Gastrocnemius medialis (tissue), 4 donors: ENCODE results near the gene RAB40C. TPM values are rescaled to one million over a fixed set of nuclear protein-coding genes. Genes with fewer than 3 reads are reported as not detected.

Source experiments
- ATAC-seq, 2 donors: fragments of 150-250 bp; one replicate each; pipeline ENCODE4 v1.9.1; 2016
- DNase-seq, 2 donors: peaks; one replicate each; pipeline ENCODE4 v3.0.0-alpha.2; 2019
- H3K27ac ChIP-seq, 4 donors: fragments of 200-600 bp; sonication (generic); 1 replicate in 1 of 4; 2 replicates in 3 of 4; pipeline ENCODE4 v1.5.1; 2016 to 2018; ENCODE audit warnings: mild to moderate bottlenecking in 2 of 4, moderate library complexity in 1 of 4
- H3K27me3 ChIP-seq, 3 donors: fragments of 200-600 bp; sonication (generic) in 2 of 3; 1 replicate in 1 of 3; 2 replicates in 2 of 3; pipeline versions ENCODE4 v1.5.1 to v1.6.0; 2016 to 2019; ENCODE audit warnings: mild to moderate bottlenecking in 1 of 3, moderate library complexity in 1 of 3
- H3K36me3 ChIP-seq, 2 donors: fragments of 200-600 bp; sonication (generic) in 1 of 2; one replicate each; pipeline ENCODE4 v1.5.1; 2017 to 2018
- H3K4me1 ChIP-seq, 2 donors: fragments of 200-600 bp; sonication (generic) in 1 of 2; one replicate each; pipeline ENCODE4 v1.5.1; 2016 to 2017; ENCODE audit warnings: mild to moderate bottlenecking in 2 of 2
- H3K4me3 ChIP-seq, 4 donors: fragments of 200-600 bp; sonication (generic) in 3 of 4; 1 replicate in 1 of 4; 2 replicates in 3 of 4; pipeline ENCODE4 v1.5.1; 2016 to 2019; ENCODE audit warnings: mild to moderate bottlenecking in 2 of 4
- H3K9me3 ChIP-seq, 3 donors: fragments of 200-600 bp; sonication (generic) in 2 of 3; 1 replicate in 1 of 3; 2 replicates in 2 of 3; pipeline ENCODE4 v1.5.1; 2016 to 2019
- CTCF ChIP-seq, 5 experiments: fragments of 450-650 bp in 3 of 5; fragments of 200-600 bp in 2 of 5; sonication (generic) in 2 of 5; IDR thresholded peaks in 4 of 5; conservative IDR thresholded peaks in 1 of 5; 1 replicate in 4 of 5; 2 replicates in 1 of 5; pipeline ENCODE4 v1.5.1; 2016 to 2019; ENCODE audit warnings: antibody characterized with exemption in 5 of 5, mild to moderate bottlenecking in 3 of 5, moderate library complexity in 3 of 5
- POLR2A ChIP-seq, 2 donors: fragments of 450-650 bp; IDR thresholded peaks; one replicate each; pipeline ENCODE4 v1.6.1; 2017; ENCODE audit warnings: antibody characterized with exemption in 2 of 2, mild to moderate bottlenecking in 2 of 2, moderate library complexity in 2 of 2
- in situ Hi-C, 4 donors: fragments of 200-750 bp; cut with MboI; loops; one replicate each; pipeline versions ENCODE4 v1.15.0 to v1.8.0; 2017; ENCODE audit warnings: low sequenced_read_pairs in 4 of 4
- intact Hi-C: fragments of 100-400 bp; cut with DNase I; formaldehyde crosslinking; loops from one replicate; pipeline ENCODE4 v1.15.1; 2023; ENCODE audit warnings: low total_unique reads
- total RNA-seq, 4 donors: library from RNA; depleted of rRNA; stranded (reverse); fragments of >200 nt; gene quantifications; one replicate each; pipeline versions ENCODE4 v1.1.0 to v1.2.3, GENCODE V29; 2016

The RAB40C gene
- total RNA-seq, 4 donors from 2014 or later, result 15.6 to 29.3 (median 21.4) TPM

DNA sequence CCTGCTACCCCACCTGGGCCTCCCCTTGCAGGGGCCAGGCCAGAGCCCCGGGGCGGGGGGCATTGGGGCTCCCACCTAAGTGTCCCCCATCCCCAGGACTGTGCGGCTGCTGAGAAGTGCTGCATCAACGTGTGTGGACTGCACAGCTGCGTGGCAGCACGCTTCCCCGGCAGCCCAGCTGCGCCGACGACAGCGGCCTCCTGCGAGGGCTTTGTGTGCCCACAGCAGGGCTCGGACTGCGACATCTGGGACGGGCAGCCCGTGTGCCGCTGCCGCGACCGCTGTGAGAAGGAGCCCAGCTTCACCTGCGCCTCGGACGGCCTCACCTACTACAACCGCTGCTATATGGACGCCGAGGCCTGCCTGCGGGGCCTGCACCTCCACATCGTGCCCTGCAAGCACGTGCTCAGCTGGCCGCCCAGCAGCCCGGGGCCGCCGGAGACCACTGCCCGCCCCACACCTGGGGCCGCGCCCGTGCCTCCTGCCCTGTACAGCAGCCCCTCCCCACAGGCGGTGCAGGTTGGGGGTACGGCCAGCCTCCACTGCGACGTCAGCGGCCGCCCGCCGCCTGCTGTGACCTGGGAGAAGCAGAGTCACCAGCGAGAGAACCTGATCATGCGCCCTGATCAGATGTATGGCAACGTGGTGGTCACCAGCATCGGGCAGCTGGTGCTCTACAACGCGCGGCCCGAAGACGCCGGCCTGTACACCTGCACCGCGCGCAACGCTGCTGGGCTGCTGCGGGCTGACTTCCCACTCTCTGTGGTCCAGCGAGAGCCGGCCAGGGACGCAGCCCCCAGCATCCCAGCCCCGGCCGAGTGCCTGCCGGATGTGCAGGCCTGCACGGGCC is 42.8 kb downstream of the RAB40C start:
- no peak for DNase-seq

GRCh38 chr16:633336-634050 is 43.6 kb downstream of the RAB40C start:
- Histone ChIP-seq H3K9me3 (no peaks in the 10 kb centered on the region), H3K4me3 (no peak overlapping the region), H3K4me1 (peaks cover 23 to 28% of the 10 kb centered on the region in 2 donors), H3K36me3 (peaks cover 0 to 8% of the 10 kb centered on the region in 2 donors), H3K27ac (no peak overlapping the region), H3K27me3 (no peaks in the 10 kb centered on the region)
- TF ChIP-seq CTCF (IDR thresholded peaks at IDR 0.05 in 4 of 5, conservative IDR thresholded peaks at IDR 0.05 in 1 of 5) (no peak), POLR2A (IDR thresholded peaks at IDR 0.05) (no peak)
- in situ Hi-C loops (no loop called here), intact Hi-C loops (no loop called here)
- no peak for ATAC-seq
- no peak for DNase-seq

More for the DNA sequence above, 42.8 kb downstream of the RAB40C start:
- H3K27ac ChIP-seq, result no peak overlapping the region
- intact Hi-C loops, result no loop called here
- in situ Hi-C loops, result no loop called here
- ATAC-seq, result no peak
- TF ChIP-seq POLR2A (IDR thresholded peaks at IDR 0.05) (no peak), CTCF (IDR thresholded peaks at IDR 0.05 in 4 of 5, conservative IDR thresholded peaks at IDR 0.05 in 1 of 5) (no peak)
- peaks cover 0 to 8% of the 10 kb centered on the region in 2 donors for H3K36me3 ChIP-seq
- no peaks in the 10 kb centered on the region for H3K27me3 ChIP-seq
- H3K4me1 ChIP-seq, result peaks cover 20 to 22% of the 10 kb centered on the region in 2 donors
- no peak overlapping the region for H3K4me3 ChIP-seq
- H3K9me3 ChIP-seq, result no peaks in the 10 kb centered on the region

DNA sequence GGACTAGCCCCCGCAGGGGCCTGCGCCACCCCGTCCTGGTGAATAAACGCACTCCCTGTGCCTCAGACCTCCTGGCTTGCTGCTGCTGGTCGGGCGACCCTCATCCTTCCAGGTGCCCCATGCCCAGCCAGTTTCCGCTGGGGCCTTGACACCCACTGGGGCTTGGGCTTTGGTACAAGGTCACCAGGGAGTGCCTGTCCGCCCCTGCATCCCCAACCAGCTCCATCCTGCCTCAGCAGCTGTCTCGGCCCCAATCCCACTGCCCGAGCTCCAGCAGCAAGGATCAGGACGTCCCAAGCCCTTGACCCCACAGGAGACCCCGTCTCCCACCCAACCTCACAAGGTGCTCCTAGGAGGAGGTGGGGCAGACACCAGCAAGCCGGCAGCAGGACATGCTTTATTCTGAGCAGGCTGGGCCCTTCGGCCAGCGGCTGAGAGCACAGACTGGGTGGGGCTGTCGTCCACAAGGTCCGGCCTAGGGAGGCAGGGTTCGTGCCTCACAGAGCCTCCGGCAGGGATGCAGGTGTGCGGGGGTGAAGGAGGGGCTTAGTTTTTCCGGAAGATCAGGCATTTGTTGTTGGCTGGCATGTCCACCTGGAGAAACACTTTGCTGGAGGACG is 44.3 kb downstream of the RAB40C start:
- Histone ChIP-seq H3K4me1 (peaks cover 23 to 28% of the 10 kb centered on the region in 2 donors), H3K9me3 (no peaks in the 10 kb centered on the region), H3K4me3 (no peak overlapping the region), H3K36me3 (peaks cover 0 to 8% of the 10 kb centered on the region in 2 donors), H3K27me3 (no peaks in the 10 kb centered on the region), H3K27ac (no peak overlapping the region)
- in situ Hi-C loops (no loop called here), intact Hi-C loops (no loop called here)
- no peak for ATAC-seq
- no peak for DNase-seq
- TF ChIP-seq POLR2A (IDR thresholded peaks at IDR 0.05) (no peak), CTCF (IDR thresholded peaks at IDR 0.05 in 4 of 5, conservative IDR thresholded peaks at IDR 0.05 in 1 of 5) (no peak)

DNA sequence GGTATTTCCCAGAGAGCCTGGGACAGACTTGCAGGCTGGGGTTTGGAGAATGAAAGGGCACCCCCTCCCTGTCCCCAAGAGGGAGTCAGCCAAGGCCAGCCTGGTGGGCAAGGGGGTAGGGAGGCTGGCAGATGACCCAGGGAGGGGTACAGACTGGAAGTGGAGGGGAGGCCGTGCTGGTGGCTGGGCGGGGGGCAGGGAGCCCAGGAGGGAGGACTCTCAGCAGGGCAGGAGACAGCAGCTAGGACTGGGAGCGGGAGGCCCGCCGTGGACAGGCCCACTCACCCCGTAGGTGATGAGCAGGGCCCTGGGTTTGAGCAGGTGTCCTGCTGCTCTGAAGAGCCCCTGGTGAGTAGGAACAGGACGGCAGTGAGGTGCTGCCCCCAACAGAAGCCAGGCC is 45.1 kb downstream of the RAB40C start:
- ATAC-seq (no peak), DNase-seq (no peak)
- H3K27ac ChIP-seq, result peak overlapping the region in 1 of 4 donors; percentile 97
- intact Hi-C loops (no loop called here), in situ Hi-C loops (no loop called here)
- peak overlapping the region in 2 of 4 donors; percentile 81 to 98 for H3K4me3 ChIP-seq
- no peaks in the 10 kb centered on the region for H3K27me3 ChIP-seq
- H3K9me3 ChIP-seq, result no peaks in the 10 kb centered on the region
- H3K36me3 ChIP-seq, result peaks cover 0 to 8% of the 10 kb centered on the region in 2 donors
- peaks cover 18 to 24% of the 10 kb centered on the region in 2 donors for H3K4me1 ChIP-seq
- TF ChIP-seq POLR2A (IDR thresholded peaks at IDR 0.05) (no peak), CTCF (IDR thresholded peaks at IDR 0.05 in 4 of 5, conservative IDR thresholded peaks at IDR 0.05 in 1 of 5) (no peak)
